Stomach (tissue), 4 donors: ENCODE results near the gene LRIT3.
"Not testable (repeated sequence)": the region's sequence is repeated elsewhere in the genome, so short reads cannot be mapped to it uniquely, and the experiment has no call there.

Source experiments
- EP300 ChIP-seq: sonication (generic); formaldehyde crosslinking; IDR thresholded peaks from one replicate; pipeline ENCODE4 v1.6.1; 2017; ENCODE audit warnings: antibody characterized with exemption
- POLR2A ChIP-seq, 4 donors: fragments of 450-650 bp; IDR thresholded peaks; one replicate each; pipeline ENCODE4 v1.6.1; 2016; ENCODE audit warnings: antibody characterized with exemption in 4 of 4, control low read depth in 2 of 4, mild to moderate bottlenecking in 1 of 4, moderate library complexity in 1 of 4
- TF ChIP-seq, protein P1 (sequence below), 7 experiments: fragments of 450-650 bp in 4 of 7; fragments of 200-600 bp in 3 of 7; sonication (generic) in 3 of 7; IDR thresholded peaks; one replicate each; pipeline ENCODE4 v1.5.1; 2016 to 2019; ENCODE audit warnings: antibody characterized with exemption in 7 of 7, control low read depth in 2 of 7, mild to moderate bottlenecking in 1 of 7

DNA sequence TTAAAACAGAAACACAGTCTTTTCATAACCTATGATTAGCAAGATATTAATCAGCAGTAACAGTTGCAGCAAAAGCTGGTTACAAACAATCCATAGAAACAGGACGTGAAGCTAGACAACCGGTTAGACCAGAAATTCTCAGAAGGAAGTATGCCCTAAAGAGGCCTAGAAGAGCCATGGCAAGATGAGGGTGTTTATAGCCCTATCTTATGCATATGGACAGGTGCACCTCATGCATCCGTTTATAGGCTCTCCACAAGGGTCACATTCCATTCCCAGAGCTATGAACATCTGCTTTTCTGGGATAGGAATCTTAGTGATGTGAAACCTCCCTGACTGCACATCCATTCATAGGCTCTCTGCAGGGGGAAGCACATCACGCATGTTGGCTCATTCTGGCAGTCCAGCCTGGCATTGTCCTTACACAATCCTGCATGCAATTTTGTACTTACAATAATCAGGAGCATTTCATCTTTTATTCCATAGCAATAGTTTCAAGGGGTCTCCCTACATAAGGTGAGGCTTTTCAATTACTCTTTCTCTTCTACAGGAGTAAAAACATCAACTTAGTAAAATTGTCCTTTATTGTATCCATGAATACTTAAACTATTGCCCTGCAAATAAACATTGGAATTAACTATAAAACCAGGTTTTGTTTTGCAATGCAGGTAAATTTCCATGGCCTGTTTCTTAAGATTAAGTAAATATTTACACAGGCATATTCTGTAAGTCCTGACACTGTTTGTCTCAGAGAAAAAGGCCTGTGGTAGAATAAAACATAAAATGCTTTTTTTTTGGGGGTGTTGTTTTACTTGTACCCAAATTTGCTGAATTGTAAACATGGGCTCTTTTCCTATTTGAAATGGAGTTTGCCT, 11.8 kb downstream of the LRIT3 start:
- TF ChIP-seq POLR2A (IDR thresholded peaks at IDR 0.05); EP300: not testable (repeated sequence)
- TF ChIP-seq, protein P1, sequence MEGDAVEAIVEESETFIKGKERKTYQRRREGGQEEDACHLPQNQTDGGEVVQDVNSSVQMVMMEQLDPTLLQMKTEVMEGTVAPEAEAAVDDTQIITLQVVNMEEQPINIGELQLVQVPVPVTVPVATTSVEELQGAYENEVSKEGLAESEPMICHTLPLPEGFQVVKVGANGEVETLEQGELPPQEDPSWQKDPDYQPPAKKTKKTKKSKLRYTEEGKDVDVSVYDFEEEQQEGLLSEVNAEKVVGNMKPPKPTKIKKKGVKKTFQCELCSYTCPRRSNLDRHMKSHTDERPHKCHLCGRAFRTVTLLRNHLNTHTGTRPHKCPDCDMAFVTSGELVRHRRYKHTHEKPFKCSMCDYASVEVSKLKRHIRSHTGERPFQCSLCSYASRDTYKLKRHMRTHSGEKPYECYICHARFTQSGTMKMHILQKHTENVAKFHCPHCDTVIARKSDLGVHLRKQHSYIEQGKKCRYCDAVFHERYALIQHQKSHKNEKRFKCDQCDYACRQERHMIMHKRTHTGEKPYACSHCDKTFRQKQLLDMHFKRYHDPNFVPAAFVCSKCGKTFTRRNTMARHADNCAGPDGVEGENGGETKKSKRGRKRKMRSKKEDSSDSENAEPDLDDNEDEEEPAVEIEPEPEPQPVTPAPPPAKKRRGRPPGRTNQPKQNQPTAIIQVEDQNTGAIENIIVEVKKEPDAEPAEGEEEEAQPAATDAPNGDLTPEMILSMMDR (IDR thresholded peaks at IDR 0.05) = not testable (repeated sequence)
